H9 (cell line): ENCODE data around the gene ZNF362. TPM values are rescaled to one million over a fixed set of nuclear protein-coding genes. Genes with fewer than 3 reads are reported as not detected.

Source experiments
- DNase-seq: peaks from one replicate; pipeline ENCODE4 v3.0.0-alpha.2; 2017
- H2AFZ ChIP-seq: one replicate; pipeline ENCODE4 v1.6.1; 2013; ENCODE audit warnings: mild to moderate bottlenecking, low read length, control low read depth, moderate library complexity
- H2AK5ac ChIP-seq: 2 replicates; pipeline ENCODE4 v1.6.1; 2013; ENCODE audit warnings: low read length, control low read depth, mixed read lengths; ENCODE audit not compliant: insufficient read length
- H2BK120ac ChIP-seq: one replicate; pipeline ENCODE4 v1.6.1; 2013; ENCODE audit warnings: low read depth, mild to moderate bottlenecking, low read length, control low read depth, inconsistent platforms; ENCODE audit not compliant: poor library complexity, severe bottlenecking
- H2BK12ac ChIP-seq: 2 replicates; pipeline ENCODE4 v1.6.1; 2013; ENCODE audit warnings: low read length, control low read depth, mixed read lengths, low read depth; ENCODE audit not compliant: insufficient read length
- H2BK15ac ChIP-seq: 2 replicates; pipeline ENCODE4 v1.6.1; 2013; ENCODE audit warnings: low read depth, low read length, control low read depth
- H2BK20ac ChIP-seq: one replicate; pipeline ENCODE4 v1.6.1; 2013; ENCODE audit warnings: low read depth, mild to moderate bottlenecking, low read length, control low read depth, inconsistent platforms; ENCODE audit not compliant: poor library complexity, severe bottlenecking
- H2BK5ac ChIP-seq: 2 replicates; pipeline ENCODE4 v1.6.1; 2013; ENCODE audit warnings: low read length, control low read depth, mixed read lengths; ENCODE audit not compliant: insufficient read length
- H3K14ac ChIP-seq: 2 replicates; pipeline ENCODE4 v1.6.1; 2013; ENCODE audit warnings: low read length, control low read depth; ENCODE audit not compliant: insufficient read depth
- H3K18ac ChIP-seq: 2 replicates; pipeline ENCODE4 v1.6.1; 2013; ENCODE audit warnings: low read depth, mild to moderate bottlenecking, mixed read lengths, low read length, control low read depth; ENCODE audit not compliant: insufficient read length
- H3K23ac ChIP-seq: 2 replicates; pipeline ENCODE4 v1.6.1; 2013; ENCODE audit warnings: low read length, control low read depth, mixed read lengths, low read depth; ENCODE audit not compliant: insufficient read length
- H3K23me2 ChIP-seq: 2 replicates; pipeline ENCODE4 v1.6.1; 2013; ENCODE audit warnings: low read depth, mild to moderate bottlenecking, mixed read lengths, low read length, control low read depth; ENCODE audit not compliant: insufficient read length, poor library complexity, severe bottlenecking
- H3K27ac ChIP-seq: 2 replicates; pipeline ENCODE4 v1.5.1; 2013; ENCODE audit warnings: low read length, control low read depth, mixed read lengths, low read depth; ENCODE audit not compliant: insufficient read length
- H3K27me3 ChIP-seq: 2 replicates; pipeline ENCODE4 v1.6.1; 2013; ENCODE audit warnings: low read length, control low read depth, inconsistent platforms; ENCODE audit not compliant: insufficient read depth
- H3K4ac ChIP-seq: 2 replicates; pipeline ENCODE4 v1.6.1; 2013; ENCODE audit warnings: low read depth, mild to moderate bottlenecking, control low read depth, inconsistent platforms, low read length, moderate library complexity
- H3K4me1 ChIP-seq: 2 replicates; pipeline ENCODE4 v1.6.1; 2013; ENCODE audit warnings: low read length, control low read depth, inconsistent platforms; ENCODE audit not compliant: insufficient read depth
- H3K4me2 ChIP-seq: 2 replicates; pipeline ENCODE4 v1.6.1; 2013; ENCODE audit warnings: low read length, control low read depth, mixed read lengths; ENCODE audit not compliant: insufficient read length, insufficient read depth
- H3K56ac ChIP-seq: 2 replicates; pipeline ENCODE4 v1.6.1; 2013; ENCODE audit warnings: low read depth, mild to moderate bottlenecking, mixed read lengths, low read length, control low read depth; ENCODE audit not compliant: insufficient read length
- H3K79me1 ChIP-seq: 2 replicates; pipeline ENCODE4 v1.6.1; 2013; ENCODE audit warnings: low read depth, mild to moderate bottlenecking, moderate library complexity, low read length, control low read depth, inconsistent platforms; ENCODE audit not compliant: insufficient read depth, poor library complexity, severe bottlenecking
- H3K79me2 ChIP-seq: 2 replicates; pipeline ENCODE4 v1.6.1; 2013; ENCODE audit warnings: low read length, control low read depth, inconsistent platforms; ENCODE audit not compliant: insufficient read depth
- H3K9ac ChIP-seq: 2 replicates; pipeline ENCODE4 v1.6.1; 2013; ENCODE audit warnings: low read length, control low read depth, mixed read lengths; ENCODE audit not compliant: insufficient read length; ENCODE audit errors: extremely low read depth
- H3K9me3 ChIP-seq: one replicate; pipeline ENCODE4 v1.6.1; 2013; ENCODE audit warnings: low read depth, low read length, inconsistent platforms; ENCODE audit not compliant: control insufficient read depth
- H3T11ph ChIP-seq: one replicate; pipeline ENCODE4 v1.6.1; 2013; ENCODE audit warnings: mild to moderate bottlenecking, low read length, control low read depth, inconsistent platforms
- H4K20me1 ChIP-seq: one replicate; pipeline ENCODE4 v1.6.1; 2013; ENCODE audit not compliant: control insufficient read depth, insufficient read length, insufficient read depth
- H4K5ac ChIP-seq: 2 replicates; pipeline ENCODE4 v1.6.1; 2013; ENCODE audit warnings: low read depth, mild to moderate bottlenecking, mixed read lengths, low read length, control low read depth; ENCODE audit not compliant: insufficient read length
- H4K8ac ChIP-seq: replicated peaks from 2 replicates; pipeline ENCODE4 v1.6.1; 2013; ENCODE audit warnings: low read length, control low read depth, mixed read lengths, low read depth; ENCODE audit not compliant: insufficient read length
- H4K91ac ChIP-seq: 2 replicates; pipeline ENCODE4 v1.6.1; 2013; ENCODE audit warnings: low read depth, mild to moderate bottlenecking, moderate library complexity, mixed read lengths, low read length, control low read depth; ENCODE audit not compliant: insufficient read length
- H3K27ac Mint-ChIP-seq, 3 experiments: 2 replicates in 2 of 3; 3 replicates in 1 of 3; pipeline ENCODE4 v1.8.0; 2020 to 2021; ENCODE audit warnings: mixed read lengths in 3 of 3, mild to moderate bottlenecking in 1 of 3, moderate library complexity in 1 of 3
- H3K27me3 Mint-ChIP-seq: 2 replicates; pipeline ENCODE4 v1.8.0; 2021; ENCODE audit warnings: low read depth, mild to moderate bottlenecking, moderate library complexity, mixed read lengths
- H3K36me3 Mint-ChIP-seq, 3 experiments: 2 replicates in 2 of 3; 3 replicates in 1 of 3; pipeline ENCODE4 v1.8.0; 2020 to 2021; ENCODE audit warnings: low read depth in 3 of 3, mixed read lengths in 3 of 3; ENCODE audit not compliant: insufficient read depth in 1 of 3
- H3K4me1 Mint-ChIP-seq, 2 experiments: 2 replicates each; pipeline ENCODE4 v1.8.0; 2020; ENCODE audit warnings: mixed read lengths in 2 of 2
- H3K4me3 Mint-ChIP-seq, 2 experiments: 2 replicates in 1 of 2; 3 replicates in 1 of 2; pipeline ENCODE4 v1.8.0; 2020 to 2021; ENCODE audit warnings: mild to moderate bottlenecking in 2 of 2, mixed read lengths in 2 of 2, moderate library complexity in 1 of 2
- H3K9me3 Mint-ChIP-seq, 2 experiments: 2 replicates in 1 of 2; 3 replicates in 1 of 2; pipeline ENCODE4 v1.8.0; 2020; ENCODE audit warnings: mild to moderate bottlenecking in 2 of 2, mixed read lengths in 2 of 2, moderate library complexity in 1 of 2
- CTCF ChIP-seq: fragments of 200-600 bp; sonication (generic); conservative IDR thresholded peaks from 3 replicates; pipeline ENCODE4 v1.8.0; 2021; ENCODE audit warnings: antibody characterized with exemption, mild to moderate bottlenecking
- WGBS: extraction: QIAGEN DNeasy Blood & Tissue Kit; methylation state at CpG from one replicate; pipeline ENCODE4 v1.1.7; 2013; ENCODE audit warnings: missing lambda C conversion rate, low lambda C conversion rate, mixed read lengths; ENCODE audit not compliant: insufficient read length; ENCODE audit errors: extremely low coverage; 5-methylcytosine and 5-hydroxymethylcytosine counted together
- total RNA-seq: library from RNA; stranded (reverse); gene quantifications from 2 replicates; pipeline ENCODE4 v1.2.1, GENCODE V29; 2021

Gene ZNF362
- total RNA-seq, 1 experiment from 2014 or later: 18.7 TPM

- Mint-ChIP-seq H3K36me3 (peaks cover 0 to 1% (median 1%) of the 10 kb centered on the region in 3 experiments; a peak in 1 of 7 replicates), H3K4me1 (peaks cover 7 to 12% of the 10 kb centered on the region in 2 experiments), H3K27me3 (peaks cover 4% of the 10 kb centered on the region), H3K9me3 (peaks cover 10 to 12% of the 10 kb centered on the region in 2 experiments; a peak in 4 of 5 replicates), H3K27ac (peak overlapping the region in 1 of 3 experiments; percentile 13; a peak in 1 of 7 replicates), H3K4me3 (no peak overlapping the region; a peak in 1 of 5 replicates)
- H3K27ac ChIP-seq: no peak overlapping the region
- no peak overlapping the region for H2AK5ac ChIP-seq
- H4K8ac ChIP-seq: no peak overlapping the region
- no peak overlapping the region for H4K91ac ChIP-seq
- no peaks in the 10 kb centered on the region for H3K79me1 ChIP-seq
- peak; percentile 50 for DNase-seq
- no peak overlapping the region for H4K5ac ChIP-seq
- H3K27me3 ChIP-seq: no peaks in the 10 kb centered on the region
- no peaks in the 10 kb centered on the region for H4K20me1 ChIP-seq
- H2BK120ac ChIP-seq: no peak overlapping the region
- H2BK12ac ChIP-seq: no peak overlapping the region
- no peaks in the 10 kb centered on the region for H3K4me1 ChIP-seq
- no peak overlapping the region for H3K18ac ChIP-seq
- H3K4ac ChIP-seq: no peak overlapping the region
- no peak overlapping the region for H2AFZ ChIP-seq
- no peak for TF ChIP-seq CTCF
- no peak overlapping the region for H3T11ph ChIP-seq
- H3K14ac ChIP-seq: no peak overlapping the region
- H3K9me3 ChIP-seq: no peaks in the 10 kb centered on the region
- no peak overlapping the region for H3K23ac ChIP-seq
- no peaks in the 10 kb centered on the region for H3K79me2 ChIP-seq
- no peak overlapping the region for H2BK20ac ChIP-seq
- H2BK15ac ChIP-seq: no peak overlapping the region
- no peaks in the 10 kb centered on the region for H3K23me2 ChIP-seq
- no CpG with 5 or more reads among the region's 7 CpGs for WGBS
- no peak overlapping the region for H3K9ac ChIP-seq
- H3K4me2 ChIP-seq: no peak overlapping the region
- H3K56ac ChIP-seq: no peak overlapping the region
- no peak overlapping the region for H2BK5ac ChIP-seq
These were observed 36.2 kb upstream of the ZNF362 start for GRCh38 chr1:33219886-33220661.
